ENCODE results near the gene KCNQ1. TPM values are rescaled to one million over a fixed set of nuclear protein-coding genes. Genes with fewer than 3 reads are reported as not detected.

The KCNQ1 gene
- total RNA-seq, 1 experiment from 2014 or later = 2.3 TPM

- no peak overlapping the region for H3K14ac ChIP-seq (ENCODE audit: insufficient read depth, low read length)
- no peak overlapping the region for H3K4ac ChIP-seq (ENCODE audit: low read depth, low read length)
- no peak overlapping the region for H3K18ac ChIP-seq (ENCODE audit: insufficient read length, low read depth, low read length)
- no peak overlapping the region for H4K5ac ChIP-seq (ENCODE audit: insufficient read length, low read depth, low read length)
- H3K79me1 ChIP-seq (ENCODE audit: insufficient read depth, low read depth, low read length, poor library complexity, severe bottlenecking) = no peaks in the 10 kb centered on the region
- DNase-seq = peak; percentile 20
- Mint-ChIP-seq H3K36me3 (ENCODE audit: insufficient read depth in 1 of 3, low read depth in 3 of 3) (peaks cover 0 to 2% (median 1%) of the 10 kb centered on the region in 3 experiments; a peak in 1 of 7 replicates), H3K27me3 (ENCODE audit: low read depth) (peaks cover 18% of the 10 kb centered on the region), H3K4me1 (peaks cover 16 to 26% of the 10 kb centered on the region in 2 experiments), H3K27ac (peak overlapping the region in 1 of 3 experiments; percentile 31; a peak in 1 of 7 replicates), H3K4me3 (no peak overlapping the region), H3K9me3 (no peaks in the 10 kb centered on the region; a peak in 1 of 5 replicates)
- H3K27ac ChIP-seq (ENCODE audit: insufficient read length, low read depth, low read length) = no peak overlapping the region
- H3T11ph ChIP-seq (ENCODE audit: low read length) = no peak overlapping the region
- H3K9me3 ChIP-seq (ENCODE audit: control insufficient read depth, low read depth, low read length) = no peaks in the 10 kb centered on the region
- H3K9ac ChIP-seq (ENCODE audit: extremely low read depth, insufficient read length, low read length) = no peak overlapping the region
- TF ChIP-seq CTCF (conservative IDR thresholded peaks at IDR 0.05) = no peak
- no peak overlapping the region for H4K91ac ChIP-seq (ENCODE audit: insufficient read length, low read depth, low read length)
- no CpG with 5 or more reads among the region's 16 CpGs for WGBS (ENCODE audit: extremely low coverage, insufficient read length, low lambda C conversion rate)
- no peaks in the 10 kb centered on the region; the same call in 1 of the 2 replicates for H3K4me1 ChIP-seq (ENCODE audit: insufficient read depth, low read length)
- H3K79me2 ChIP-seq (ENCODE audit: insufficient read depth, low read length) = no peaks in the 10 kb centered on the region; the same call in 1 of the 2 replicates
- no peak overlapping the region for H3K23ac ChIP-seq (ENCODE audit: insufficient read length, low read depth, low read length)
- no peak overlapping the region for H2BK15ac ChIP-seq (ENCODE audit: low read depth, low read length)
- H2BK12ac ChIP-seq (ENCODE audit: insufficient read length, low read depth, low read length) = no peak overlapping the region
- H2BK20ac ChIP-seq (ENCODE audit: low read depth, low read length, poor library complexity, severe bottlenecking) = no peak overlapping the region
- H2BK120ac ChIP-seq (ENCODE audit: low read depth, low read length, poor library complexity, severe bottlenecking) = no peak overlapping the region
- H3K56ac ChIP-seq (ENCODE audit: insufficient read length, low read depth, low read length) = no peak overlapping the region
- H3K4me2 ChIP-seq (ENCODE audit: insufficient read depth, insufficient read length, low read length) = no peak overlapping the region
- H2AFZ ChIP-seq (ENCODE audit: low read length) = no peak overlapping the region
- H4K20me1 ChIP-seq (ENCODE audit: control insufficient read depth, insufficient read depth, insufficient read length) = peaks cover 3% of the 10 kb centered on the region
- no peak overlapping the region for H4K8ac ChIP-seq (replicated peaks; ENCODE audit: insufficient read length, low read depth, low read length)
- no peaks in the 10 kb centered on the region for H3K27me3 ChIP-seq (ENCODE audit: insufficient read depth, low read length)
- no peak overlapping the region for H2BK5ac ChIP-seq (ENCODE audit: insufficient read length, low read length)
- H3K23me2 ChIP-seq (ENCODE audit: insufficient read length, low read depth, low read length, poor library complexity, severe bottlenecking) = no peaks in the 10 kb centered on the region
- no peak overlapping the region for H2AK5ac ChIP-seq (ENCODE audit: insufficient read length, low read length)
Measured at GRCh38 chr11:2673871-2674471, 229.2 kb downstream of the KCNQ1 start.

Data from H9 (cell line).